Measurements from ENCODE around the gene IRAK3.
A peak's percentile ranks its signal among the peaks of the same experiment; 100 is the strongest.
"Not testable (repeated sequence)": the region's sequence is repeated elsewhere in the genome, so short reads cannot be mapped to it uniquely, and the experiment has no call there.

The IRAK3 gene

GRCh38 chr12:66228462-66228861 lies 39.4 kb downstream of the IRAK3 start:
- no peak for DNase-seq

GRCh38 chr12:66232263-66232662 lies 43.2 kb downstream of the IRAK3 start:
- no peak for DNase-seq

GRCh38 chr12:66234037-66234693 lies 45.2 kb downstream of the IRAK3 start:
- peak; percentile 41 for DNase-seq

GRCh38 chr12:66234773-66235625 lies 46.0 kb downstream of the IRAK3 start:
- peak; percentile 33 for DNase-seq

GRCh38 chr12:66235626-66236281 lies 46.7 kb downstream of the IRAK3 start:
- DNase-seq: no peak

GRCh38 chr12:66236282-66236675 lies 47.3 kb downstream of the IRAK3 start:
- DNase-seq: not testable (repeated sequence)

GRCh38 chr12:66236969-66237368 lies 48.0 kb downstream of the IRAK3 start:
- no peak for DNase-seq

- no peak for DNase-seq
Measured at GRCh38 chr12:66237505-66238175, 48.6 kb downstream of the IRAK3 start.

GRCh38 chr12:66239295-66239694 lies 50.3 kb downstream of the IRAK3 start:
- DNase-seq: no peak

- no peak for DNase-seq
Measured at GRCh38 chr12:66240096-66240820, 51.2 kb downstream of the IRAK3 start.

GRCh38 chr12:66241061-66242043 lies 52.3 kb downstream of the IRAK3 start:
- DNase-seq: no peak

- no peak for DNase-seq
Measured at GRCh38 chr12:66242311-66242710, 53.3 kb downstream of the IRAK3 start.

GRCh38 chr12:66243911-66244310 lies 54.9 kb downstream of the IRAK3 start:
- DNase-seq: no peak

- no peak for DNase-seq
Measured at GRCh38 chr12:66244446-66244845, 55.4 kb downstream of the IRAK3 start.

GRCh38 chr12:66247741-66248140 lies 58.7 kb downstream of the IRAK3 start:
- no peak for DNase-seq

- no peak for DNase-seq
Measured at GRCh38 chr12:66251049-66251448, 62.0 kb downstream of the IRAK3 start.

- no peak for DNase-seq
Measured at GRCh38 chr12:66252771-66253170, 63.8 kb downstream of the IRAK3 start.

- no peak for DNase-seq
Measured at GRCh38 chr12:66255737-66256136, 66.7 kb downstream of the IRAK3 start.

- no peak for DNase-seq
Measured at GRCh38 chr12:66258011-66258410, 69.0 kb downstream of the IRAK3 start.

GRCh38 chr12:66262737-66263136 lies 73.7 kb downstream of the IRAK3 start:
- DNase-seq: no peak

GRCh38 chr12:66268562-66268961 lies 79.5 kb downstream of the IRAK3 start:
- no peak for DNase-seq

Measured in activated CD4-positive, CD25-positive, alpha-beta regulatory T cell treated with anti-CD3 and anti-CD28 coated beads, Interleukin-2, amount 50 U/mL, for 72 hours (primary cell).